Peyer's patch (tissue), 4 donors: Measurements from ENCODE around the gene CCDC51.

Source experiments
- POLR2A ChIP-seq, 2 donors: fragments of 450-650 bp; IDR thresholded peaks; one replicate each; pipeline ENCODE4 v1.5.1; 2017; ENCODE audit warnings: antibody characterized with exemption in 2 of 2, mild to moderate bottlenecking in 2 of 2, moderate library complexity in 2 of 2
- TF ChIP-seq, protein P1 (sequence below), 6 experiments: fragments of 450-650 bp in 4 of 6; fragments of 200-600 bp in 2 of 6; sonication (generic) in 1 of 6; IDR thresholded peaks; one replicate each; pipeline ENCODE4 v1.5.1; 2017 to 2019; ENCODE audit warnings: antibody characterized with exemption in 6 of 6, mild to moderate bottlenecking in 3 of 6, moderate library complexity in 1 of 6

GRCh38 chr3:48451270-48451669, 11.4 kb upstream of the CCDC51 start:
- TF ChIP-seq, protein P1, sequence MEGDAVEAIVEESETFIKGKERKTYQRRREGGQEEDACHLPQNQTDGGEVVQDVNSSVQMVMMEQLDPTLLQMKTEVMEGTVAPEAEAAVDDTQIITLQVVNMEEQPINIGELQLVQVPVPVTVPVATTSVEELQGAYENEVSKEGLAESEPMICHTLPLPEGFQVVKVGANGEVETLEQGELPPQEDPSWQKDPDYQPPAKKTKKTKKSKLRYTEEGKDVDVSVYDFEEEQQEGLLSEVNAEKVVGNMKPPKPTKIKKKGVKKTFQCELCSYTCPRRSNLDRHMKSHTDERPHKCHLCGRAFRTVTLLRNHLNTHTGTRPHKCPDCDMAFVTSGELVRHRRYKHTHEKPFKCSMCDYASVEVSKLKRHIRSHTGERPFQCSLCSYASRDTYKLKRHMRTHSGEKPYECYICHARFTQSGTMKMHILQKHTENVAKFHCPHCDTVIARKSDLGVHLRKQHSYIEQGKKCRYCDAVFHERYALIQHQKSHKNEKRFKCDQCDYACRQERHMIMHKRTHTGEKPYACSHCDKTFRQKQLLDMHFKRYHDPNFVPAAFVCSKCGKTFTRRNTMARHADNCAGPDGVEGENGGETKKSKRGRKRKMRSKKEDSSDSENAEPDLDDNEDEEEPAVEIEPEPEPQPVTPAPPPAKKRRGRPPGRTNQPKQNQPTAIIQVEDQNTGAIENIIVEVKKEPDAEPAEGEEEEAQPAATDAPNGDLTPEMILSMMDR (IDR thresholded peaks at IDR 0.05), result no peak
- TF ChIP-seq POLR2A (IDR thresholded peaks at IDR 0.05), result no peak
